Transverse colon (tissue), 3 donors: Measurements from ENCODE around the gene PYROXD2.

Experiments
- POLR2A ChIP-seq: fragments of 450-650 bp; IDR thresholded peaks from one replicate; pipeline ENCODE4 v1.6.1; 2016; ENCODE audit warnings: antibody characterized with exemption, mild to moderate bottlenecking, moderate library complexity
- TF ChIP-seq, protein P1 (sequence below), 5 experiments: fragments of 200-600 bp in 3 of 5; fragments of 450-650 bp in 2 of 5; sonication (generic) in 3 of 5; IDR thresholded peaks; 1 replicate in 2 of 5; 2 replicates in 3 of 5; pipeline ENCODE4 v1.5.1; 2016 to 2017; ENCODE audit warnings: antibody characterized with exemption in 5 of 5, inconsistent platforms in 3 of 5, mild to moderate bottlenecking in 2 of 5, moderate library complexity in 1 of 5

GRCh38 chr10:98353170-98353569 lies 61.8 kb downstream of the PYROXD2 start:
- TF ChIP-seq POLR2A = no peak
- TF ChIP-seq, protein P1, sequence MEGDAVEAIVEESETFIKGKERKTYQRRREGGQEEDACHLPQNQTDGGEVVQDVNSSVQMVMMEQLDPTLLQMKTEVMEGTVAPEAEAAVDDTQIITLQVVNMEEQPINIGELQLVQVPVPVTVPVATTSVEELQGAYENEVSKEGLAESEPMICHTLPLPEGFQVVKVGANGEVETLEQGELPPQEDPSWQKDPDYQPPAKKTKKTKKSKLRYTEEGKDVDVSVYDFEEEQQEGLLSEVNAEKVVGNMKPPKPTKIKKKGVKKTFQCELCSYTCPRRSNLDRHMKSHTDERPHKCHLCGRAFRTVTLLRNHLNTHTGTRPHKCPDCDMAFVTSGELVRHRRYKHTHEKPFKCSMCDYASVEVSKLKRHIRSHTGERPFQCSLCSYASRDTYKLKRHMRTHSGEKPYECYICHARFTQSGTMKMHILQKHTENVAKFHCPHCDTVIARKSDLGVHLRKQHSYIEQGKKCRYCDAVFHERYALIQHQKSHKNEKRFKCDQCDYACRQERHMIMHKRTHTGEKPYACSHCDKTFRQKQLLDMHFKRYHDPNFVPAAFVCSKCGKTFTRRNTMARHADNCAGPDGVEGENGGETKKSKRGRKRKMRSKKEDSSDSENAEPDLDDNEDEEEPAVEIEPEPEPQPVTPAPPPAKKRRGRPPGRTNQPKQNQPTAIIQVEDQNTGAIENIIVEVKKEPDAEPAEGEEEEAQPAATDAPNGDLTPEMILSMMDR (IDR thresholded peaks at IDR 0.05) = no peak
